Stomach (tissue), 4 donors: Measurements from ENCODE around the gene ZNF90.

Experiments used
- CTCF ChIP-seq, 7 experiments: fragments of 450-650 bp in 4 of 7; fragments of 200-600 bp in 3 of 7; sonication (generic) in 3 of 7; IDR thresholded peaks; one replicate each; pipeline ENCODE4 v1.5.1; 2016 to 2019; ENCODE audit warnings: antibody characterized with exemption in 7 of 7, control low read depth in 2 of 7, mild to moderate bottlenecking in 1 of 7
- EP300 ChIP-seq: sonication (generic); formaldehyde crosslinking; IDR thresholded peaks from one replicate; pipeline ENCODE4 v1.6.1; 2017; ENCODE audit warnings: antibody characterized with exemption
- POLR2A ChIP-seq, 4 donors: fragments of 450-650 bp; IDR thresholded peaks; one replicate each; pipeline ENCODE4 v1.6.1; 2016; ENCODE audit warnings: antibody characterized with exemption in 4 of 4, control low read depth in 2 of 4, mild to moderate bottlenecking in 1 of 4, moderate library complexity in 1 of 4
- POLR2AphosphoS5 ChIP-seq, 3 donors: sonication (generic); formaldehyde crosslinking; IDR thresholded peaks; one replicate each; pipeline ENCODE4 v1.6.1; 2016; ENCODE audit warnings: antibody characterized with exemption in 3 of 3

GRCh38 chr19:20103091-20103740 is 25.4 kb downstream of the ZNF90 start:
- TF ChIP-seq CTCF (IDR thresholded peaks at IDR 0.05) (no peak), POLR2A (IDR thresholded peaks at IDR 0.05) (no peak), POLR2AphosphoS5 (IDR thresholded peaks at IDR 0.05) (no peak), EP300 (no peak)
